SU-DHL-6 (cell line): ENCODE measurements around the gene PXN.

Experiments
- H2AFZ ChIP-seq: fragments of 200-600 bp; sonication (generic); 2 replicates; pipeline ENCODE4 v1.6.1; 2014; ENCODE audit warnings: low read depth, mild to moderate bottlenecking, moderate library complexity, mixed read lengths, antibody characterized with exemption, low read length; ENCODE audit not compliant: severe bottlenecking
- H3F3A ChIP-seq: fragments of 200-600 bp; shearing (Covaris generic); 2 replicates; pipeline ENCODE4 v1.6.0; 2016; ENCODE audit warnings: antibody characterized with exemption, mild to moderate bottlenecking; ENCODE audit not compliant: insufficient read depth
- H3K27ac ChIP-seq: fragments of 200-600 bp; sonication (generic); 2 replicates; pipeline ENCODE4 v1.5.1; 2016; ENCODE audit warnings: low read depth, mild to moderate bottlenecking, low read length, moderate library complexity, mixed read lengths
- H3K27me3 ChIP-seq: fragments of 200-600 bp; sonication (generic), shearing (Covaris generic); 2 replicates; pipeline ENCODE4 v1.6.0; 2014; ENCODE audit warnings: mild to moderate bottlenecking, low read length
- H3K36me3 ChIP-seq: fragments of 200-600 bp; sonication (generic); 2 replicates; pipeline ENCODE4 v1.6.1; 2014; ENCODE audit warnings: mild to moderate bottlenecking, low read length, mixed read lengths
- H3K4me2 ChIP-seq: fragments of 300-600, 200-600 bp; shearing (Covaris generic), sonication (generic); 2 replicates; pipeline ENCODE4 v1.6.0; 2014; ENCODE audit warnings: low read length, low read depth, mild to moderate bottlenecking; ENCODE audit not compliant: poor library complexity, severe bottlenecking
- H3K4me3 ChIP-seq: fragments of 200-600 bp; sonication (generic); 2 replicates; pipeline ENCODE4 v1.5.1; 2014; ENCODE audit warnings: antibody characterized with exemption, low read length, mild to moderate bottlenecking, mixed read lengths; ENCODE audit not compliant: insufficient read depth, poor library complexity, severe bottlenecking
- H3K79me2 ChIP-seq: fragments of 200-600 bp; sonication (generic); 2 replicates; pipeline ENCODE4 v1.6.1; 2014; ENCODE audit warnings: mild to moderate bottlenecking, low read length, moderate library complexity; ENCODE audit not compliant: insufficient read depth
- H3K9ac ChIP-seq: fragments of 200-600 bp; sonication (generic); 2 replicates; pipeline ENCODE4 v1.7.0; 2014; ENCODE audit warnings: mild to moderate bottlenecking, low read length
- H3K9me2 ChIP-seq: fragments of 200-600 bp; sonication (generic); replicated peaks from 2 replicates; pipeline ENCODE4 v1.6.1; 2014; ENCODE audit warnings: low read length; ENCODE audit not compliant: insufficient read depth
- H3K9me3 ChIP-seq: fragments of 200-600 bp; sonication (generic); 2 replicates; pipeline ENCODE4 v1.6.1; 2014; ENCODE audit warnings: low read length, mixed read lengths; ENCODE audit not compliant: insufficient read depth
- H4K20me1 ChIP-seq: fragments of 200-600 bp; sonication (generic); 2 replicates; pipeline ENCODE4 v1.6.1; 2014; ENCODE audit warnings: low read depth, mild to moderate bottlenecking, antibody characterized with exemption, low read length, moderate library complexity, mixed read lengths
- EZH2phosphoT487 ChIP-seq: fragments of 200-600 bp; sonication (generic), shearing (Covaris generic); conservative IDR thresholded peaks from 2 replicates; pipeline ENCODE4 v1.6.1; 2018; ENCODE audit warnings: mild to moderate bottlenecking, antibody characterized with exemption, low read length, moderate library complexity, mixed read lengths
- TF ChIP-seq, protein P1 (sequence below): fragments of 200-600 bp; sonication (generic); IDR thresholded peaks from one replicate; pipeline ENCODE4 v1.5.1; 2017; ENCODE audit warnings: antibody characterized with exemption, mild to moderate bottlenecking, low read length, moderate library complexity; ENCODE audit not compliant: insufficient read depth, poor library complexity, severe bottlenecking

The PXN gene

DNA sequence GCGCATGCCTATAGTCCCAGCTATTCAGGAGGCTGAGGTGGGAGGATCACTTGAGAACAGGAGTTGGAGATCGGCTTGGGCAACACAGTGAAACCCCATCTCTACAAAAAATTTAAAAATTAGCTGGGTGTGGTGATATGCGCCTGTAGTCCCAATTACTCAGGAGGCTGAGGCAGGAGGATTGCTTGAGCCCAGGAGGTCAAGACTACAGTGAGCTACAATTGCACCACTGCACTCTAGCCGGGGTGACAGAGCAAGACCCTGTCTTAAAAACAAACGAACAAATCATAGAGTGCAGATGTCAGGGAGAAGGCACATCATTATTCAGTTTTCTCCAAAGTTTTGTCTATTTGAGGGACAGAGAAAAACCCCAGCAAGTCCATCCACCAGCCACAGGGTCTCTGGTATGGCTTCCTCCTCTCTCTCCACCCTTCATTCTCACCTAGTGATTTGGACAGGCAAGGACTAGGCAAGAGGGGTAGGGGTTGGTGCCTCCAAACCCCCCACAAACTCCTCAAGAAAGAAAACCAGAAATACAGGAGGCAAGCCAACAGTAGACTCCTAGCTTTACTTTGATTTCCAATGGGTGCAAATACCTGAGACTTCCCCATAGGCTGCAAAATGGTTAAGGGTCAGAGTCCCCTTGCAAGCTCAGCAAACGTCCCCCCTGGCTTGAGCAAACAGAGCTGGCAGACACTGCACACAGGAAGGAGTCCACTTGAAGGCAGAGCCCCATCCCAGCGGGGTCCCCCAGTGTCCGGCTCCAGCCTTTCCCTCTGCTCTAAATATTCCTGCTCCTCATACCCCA, 38.1 kb downstream of the PXN start:
- Histone ChIP-seq H4K20me1 (no peaks in the 10 kb centered on the region), H3F3A (no peaks in the 10 kb centered on the region; the same call in 1 of the 2 replicates), H3K9ac (no peak overlapping the region), H3K36me3 (no peaks in the 10 kb centered on the region), H2AFZ (no peak overlapping the region), H3K4me2 (no peak overlapping the region), H3K9me3 (no peaks in the 10 kb centered on the region), H3K79me2 (no peaks in the 10 kb centered on the region), H3K9me2 (no peaks in the 10 kb centered on the region), H3K4me3 (no peak overlapping the region), H3K27ac (no peak overlapping the region), H3K27me3 (no peaks in the 10 kb centered on the region)
- TF ChIP-seq, protein P1, sequence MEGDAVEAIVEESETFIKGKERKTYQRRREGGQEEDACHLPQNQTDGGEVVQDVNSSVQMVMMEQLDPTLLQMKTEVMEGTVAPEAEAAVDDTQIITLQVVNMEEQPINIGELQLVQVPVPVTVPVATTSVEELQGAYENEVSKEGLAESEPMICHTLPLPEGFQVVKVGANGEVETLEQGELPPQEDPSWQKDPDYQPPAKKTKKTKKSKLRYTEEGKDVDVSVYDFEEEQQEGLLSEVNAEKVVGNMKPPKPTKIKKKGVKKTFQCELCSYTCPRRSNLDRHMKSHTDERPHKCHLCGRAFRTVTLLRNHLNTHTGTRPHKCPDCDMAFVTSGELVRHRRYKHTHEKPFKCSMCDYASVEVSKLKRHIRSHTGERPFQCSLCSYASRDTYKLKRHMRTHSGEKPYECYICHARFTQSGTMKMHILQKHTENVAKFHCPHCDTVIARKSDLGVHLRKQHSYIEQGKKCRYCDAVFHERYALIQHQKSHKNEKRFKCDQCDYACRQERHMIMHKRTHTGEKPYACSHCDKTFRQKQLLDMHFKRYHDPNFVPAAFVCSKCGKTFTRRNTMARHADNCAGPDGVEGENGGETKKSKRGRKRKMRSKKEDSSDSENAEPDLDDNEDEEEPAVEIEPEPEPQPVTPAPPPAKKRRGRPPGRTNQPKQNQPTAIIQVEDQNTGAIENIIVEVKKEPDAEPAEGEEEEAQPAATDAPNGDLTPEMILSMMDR: no peak
- no peak for TF ChIP-seq EZH2phosphoT487

DNA sequence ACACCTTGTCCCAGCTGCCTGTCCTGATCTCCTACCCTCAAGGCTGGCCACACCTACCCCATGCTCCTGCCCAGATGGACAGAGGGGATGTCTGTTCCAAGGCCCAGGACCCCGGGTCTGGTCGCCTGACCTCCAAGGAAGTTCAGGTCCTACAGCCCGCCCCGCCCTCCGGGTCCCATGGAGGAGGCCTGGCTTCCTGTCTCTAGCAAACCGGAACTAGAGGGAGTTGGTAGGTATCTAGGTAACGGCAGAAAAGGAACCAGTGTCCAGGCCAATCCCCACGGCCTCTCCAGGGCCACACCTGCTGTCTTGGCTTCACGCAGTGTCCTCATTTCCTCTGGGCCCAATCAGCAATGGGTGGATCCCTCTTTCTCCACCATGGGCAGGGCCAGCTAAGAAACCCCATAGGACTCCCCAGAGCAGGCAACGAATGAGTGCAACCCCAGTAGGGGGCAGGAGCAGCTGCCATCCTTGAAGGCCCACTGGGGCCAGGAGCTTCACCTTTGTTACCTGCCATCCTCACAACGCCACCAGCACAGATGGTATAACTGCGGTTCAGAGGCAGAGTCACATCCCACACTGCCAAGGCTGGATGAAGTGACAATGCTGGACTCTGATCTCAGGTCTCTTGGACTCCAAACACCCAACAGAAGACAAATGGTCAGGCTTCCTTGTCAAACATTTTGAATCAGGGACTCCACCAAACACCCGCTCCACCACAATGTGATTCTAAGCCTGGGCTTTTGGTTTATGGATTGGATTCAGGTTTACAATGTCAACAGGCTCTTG, 39.5 kb downstream of the PXN start:
- no peaks in the 10 kb centered on the region for H3K79me2 ChIP-seq
- no peaks in the 10 kb centered on the region; the same call in 1 of the 2 replicates for H3F3A ChIP-seq
- no peak overlapping the region for H2AFZ ChIP-seq
- no peaks in the 10 kb centered on the region for H3K36me3 ChIP-seq
- no peak overlapping the region for H3K27ac ChIP-seq
- no peak overlapping the region for H3K4me2 ChIP-seq
- H3K4me3 ChIP-seq: no peak overlapping the region
- no peaks in the 10 kb centered on the region for H3K9me3 ChIP-seq
- no peaks in the 10 kb centered on the region for H3K27me3 ChIP-seq
- TF ChIP-seq, protein P1: no peak
- TF ChIP-seq EZH2phosphoT487: no peak
- H4K20me1 ChIP-seq: no peaks in the 10 kb centered on the region
- no peak overlapping the region for H3K9ac ChIP-seq
- H3K9me2 ChIP-seq: no peaks in the 10 kb centered on the region

DNA sequence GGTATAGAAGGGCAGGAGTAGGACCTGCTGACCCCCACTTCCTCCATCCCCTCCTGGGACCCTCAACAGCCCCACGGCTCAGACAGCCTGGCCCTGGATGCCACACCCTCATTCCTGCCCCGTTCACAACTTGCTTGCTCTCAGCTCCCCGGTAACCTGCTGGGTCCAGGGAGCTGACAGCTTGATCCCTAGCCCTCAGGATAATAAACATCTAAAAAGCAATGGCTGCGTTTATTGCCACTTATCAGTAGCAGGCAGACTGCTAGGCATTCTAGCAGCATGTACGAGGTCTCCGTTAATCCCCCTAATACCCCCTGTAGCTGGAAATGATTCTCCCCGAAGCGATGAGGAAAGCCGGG, 40.4 kb downstream of the PXN start:
- H3K27ac ChIP-seq: no peak overlapping the region
- no peak overlapping the region for H3K9ac ChIP-seq
- H3K4me2 ChIP-seq: no peak overlapping the region
- no peaks in the 10 kb centered on the region for H3K27me3 ChIP-seq
- H3K4me3 ChIP-seq: no peak overlapping the region
- TF ChIP-seq, protein P1: no peak
- no peak for TF ChIP-seq EZH2phosphoT487
- H3K9me2 ChIP-seq: no peaks in the 10 kb centered on the region
- no peaks in the 10 kb centered on the region; the same call in 1 of the 2 replicates for H3F3A ChIP-seq
- H3K79me2 ChIP-seq: no peaks in the 10 kb centered on the region
- no peaks in the 10 kb centered on the region for H3K36me3 ChIP-seq
- no peaks in the 10 kb centered on the region for H3K9me3 ChIP-seq
- no peak overlapping the region for H2AFZ ChIP-seq
- no peaks in the 10 kb centered on the region for H4K20me1 ChIP-seq
